ENCODE results near the gene PRKAG2. TPM values are rescaled to one million over a fixed set of nuclear protein-coding genes. Genes with fewer than 3 reads are reported as not detected.

PRKAG2 gene
- total and polyA plus RNA-seq, 2 of the 8 experiments (the other 6 are each of a cell fraction or from before 2014, with no cell fraction given), result 7.5 to 18.1 TPM

DNA sequence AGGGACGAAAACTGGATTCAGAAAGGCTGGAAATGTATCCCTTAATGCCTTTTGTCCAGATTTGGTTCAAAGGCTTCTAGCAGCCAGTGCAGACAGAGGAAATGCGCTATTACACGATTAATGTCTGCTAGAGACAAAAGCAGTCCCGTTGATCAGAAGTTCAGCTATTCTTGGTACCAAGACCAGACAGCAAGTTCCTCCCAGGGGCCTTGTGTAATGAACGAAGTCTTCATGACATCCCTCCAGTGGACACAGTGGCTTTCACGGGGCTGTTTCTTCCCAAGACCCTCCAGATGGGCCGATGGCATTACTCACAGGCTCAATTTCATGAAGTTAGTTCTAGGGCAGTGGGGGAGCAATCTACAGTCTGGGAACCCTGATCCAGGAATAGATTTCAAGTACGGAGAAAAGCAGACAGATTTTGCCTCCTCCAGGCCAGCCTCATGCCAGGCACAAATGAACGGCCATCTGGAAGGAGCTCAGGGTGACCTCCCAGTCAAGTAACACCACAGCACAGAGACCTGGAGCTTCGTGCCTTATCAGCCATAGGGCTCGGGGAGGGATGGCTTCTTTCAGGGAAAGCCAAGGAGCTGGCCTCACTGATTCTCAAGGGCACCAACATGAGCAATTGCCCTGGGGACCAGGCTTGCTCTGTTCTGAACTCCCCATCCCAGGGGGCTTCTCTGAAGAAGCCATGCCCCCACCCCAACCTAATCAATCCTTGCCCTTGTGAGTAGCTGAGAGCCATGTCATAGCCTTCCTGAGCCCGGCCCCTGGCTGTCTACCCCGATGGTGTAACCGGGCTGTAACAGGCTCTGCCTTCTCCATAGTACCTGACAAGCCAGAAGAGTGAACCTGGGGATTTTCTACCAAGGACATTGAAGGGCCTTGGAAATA lies 101.1 kb downstream of the PRKAG2 start:
- Histone ChIP-seq H2BK120ac (replicated peaks; ENCODE audit: low read depth, low read length) (no peak overlapping the region), H4K5ac (ENCODE audit: insufficient read length, low read depth, low read length) (no peak overlapping the region), H3K4ac (replicated peaks; ENCODE audit: insufficient read length, low read depth, low read length) (no peak overlapping the region), H3K23ac (ENCODE audit: insufficient read length) (no peak overlapping the region), H2BK12ac (ENCODE audit: low read depth, low read length) (no peak overlapping the region), H3K4me1 (replicated peaks in 1 of 4; ENCODE audit: control insufficient read depth in 3 of 4, insufficient read depth in 4 of 4, low read length in 3 of 4) (peaks cover 0 to 3% (median 0%) of the 10 kb centered on the region in 4 experiments; a peak in 1 of 7 replicates), H3K4me3 (ENCODE audit: extremely low read depth in 1 of 4, insufficient read depth in 2 of 4, low read depth in 3 of 4, low read length in 4 of 4) (no peak overlapping the region), H3K27me3 (replicated peaks in 1 of 4; ENCODE audit: control insufficient read depth in 3 of 4, extremely low read depth in 1 of 4, insufficient read depth in 3 of 4, low read length in 3 of 4) (peaks cover 0 to 1% (median 0%) of the 10 kb centered on the region in 4 experiments; a peak in 2 of 7 replicates), H4K20me1 (replicated peaks in 1 of 2; ENCODE audit: control insufficient read depth in 1 of 2, insufficient read depth in 2 of 2, low read length in 2 of 2) (no peaks in the 10 kb centered on the region), H4K8ac (ENCODE audit: extremely low read depth, insufficient read depth, low read length) (no peak overlapping the region), H2BK20ac (ENCODE audit: low read length) (no peak overlapping the region), H2BK15ac (ENCODE audit: low read length) (no peak overlapping the region), H3K9me3 (ENCODE audit: insufficient read depth in 2 of 2, low read depth in 1 of 2, low read length in 1 of 2) (peaks cover 6 to 10% of the 10 kb centered on the region in 2 experiments; a peak in 2 of 4 replicates), H3K23me2 (ENCODE audit: low read depth, low read length) (no peaks in the 10 kb centered on the region), H3K79me1 (ENCODE audit: low read depth, low read length) (no peaks in the 10 kb centered on the region), H3K27ac (ENCODE audit: low read depth, low read length) (no peak overlapping the region), H3K56ac (replicated peaks; ENCODE audit: insufficient read length, low read depth, low read length) (no peak overlapping the region), H3K9ac (replicated peaks in 1 of 4; ENCODE audit: extremely low read depth in 1 of 4, low read depth in 3 of 4, low read length in 3 of 4) (no peak overlapping the region), H3K14ac (ENCODE audit: insufficient read length) (no peak overlapping the region), H2AFZ (ENCODE audit: low read length) (no peak overlapping the region), H3K79me2 (ENCODE audit: control insufficient read depth in 1 of 2, insufficient read depth in 2 of 2, low read length in 2 of 2) (no peaks in the 10 kb centered on the region), H3K18ac (ENCODE audit: extremely low read depth, low read length) (no peak overlapping the region), H2BK5ac (ENCODE audit: low read depth, low read length) (no peak overlapping the region), H2AK5ac (ENCODE audit: low read depth, low read length) (no peak overlapping the region), H4K91ac (replicated peaks; ENCODE audit: insufficient read length, low read length) (no peak overlapping the region), H3K36me3 (ENCODE audit: control insufficient read depth in 2 of 4, insufficient read depth in 4 of 4, low read length in 3 of 4) (no peaks in the 10 kb centered on the region), H3K4me2 (ENCODE audit: insufficient read depth in 1 of 2, low read depth in 2 of 2, low read length in 2 of 2) (no peak overlapping the region)
- no peak for DNase-seq (ENCODE audit: low read depth in 1 of 2, low spot score in 2 of 2)
- POLR2A ChIA-PET (ENCODE audit: partially characterized antibody), result interaction anchor here (1.2 kb wide), 1 partner anchor 72 kb away, joined by 3 read pairs; no protein-coding TSS in a partner anchor
- 85% methylated on average over 14 of the region's 14 CpGs; no CpG with 5 or more reads in 1 of the 2 experiments for WGBS, 2 experiments (ENCODE audit: extremely low coverage in 1 of 2, insufficient coverage in 1 of 2, insufficient read length in 1 of 2, insufficient replicate concordance in 2 of 2, low coverage in 1 of 2, low lambda C conversion rate in 2 of 2, missing lambda C conversion rate in 1 of 2)
- CTCF ChIA-PET (ENCODE audit: partially characterized antibody), result interaction anchor here (0.6 to 2.5 kb wide), 12 partner anchors 8 to 258 kb away, joined by 3 to 6 read pairs (median 4); no protein-coding TSS in a partner anchor
- FAIRE-seq, result no peak
- TF ChIP-seq NANOG (IDR thresholded peaks at IDR 0.05; ENCODE audit: insufficient read depth, low read depth, low read length, poor library complexity, severe bottlenecking) (no peak), TEAD4 (IDR thresholded peaks at IDR 0.05; ENCODE audit: low read depth, low read length) (no peak), ASH2L (IDR thresholded peaks at IDR 0.05; ENCODE audit: low read length) (no peak), CBX8 (IDR thresholded peaks at IDR 0.05; ENCODE audit: borderline replicate concordance, low read depth, low read length) (no peak), GABPA (IDR thresholded peaks at IDR 0.05; ENCODE audit: borderline replicate concordance, insufficient read depth, low read length) (no peak), TAF1 (IDR thresholded peaks at IDR 0.05; ENCODE audit: low read depth, low read length) (no peak), RAD21 (IDR thresholded peaks at IDR 0.05 in 1 of 2, conservative IDR thresholded peaks at IDR 0.05 in 1 of 2; ENCODE audit: low read depth in 2 of 2, low read length in 2 of 2) (no peak), SP2 (IDR thresholded peaks at IDR 0.05; ENCODE audit: low read length) (no peak), SAP30 (IDR thresholded peaks at IDR 0.05; ENCODE audit: insufficient read depth, insufficient replicate concordance, low read length) (no peak)
- TF ChIP-seq, protein P1, sequence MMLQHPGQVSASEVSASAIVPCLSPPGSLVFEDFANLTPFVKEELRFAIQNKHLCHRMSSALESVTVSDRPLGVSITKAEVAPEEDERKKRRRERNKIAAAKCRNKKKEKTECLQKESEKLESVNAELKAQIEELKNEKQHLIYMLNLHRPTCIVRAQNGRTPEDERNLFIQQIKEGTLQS (IDR thresholded peaks at IDR 0.05; ENCODE audit: insufficient read depth, low read depth, low read length), result no peak

Data from H1 (cell line).